Amniotic epithelial cell (primary cell): ENCODE results near the gene PROSER2.
"Not testable (repeated sequence)": the region's sequence is repeated elsewhere in the genome, so short reads cannot be mapped to it uniquely, and the experiment has no call there.

Experiments
- DNase-seq: peaks from one replicate; pipeline ENCODE4 v3.0.0-alpha.2; 2010; ENCODE audit warnings: low read depth

PROSER2 gene

GRCh38 chr10:11886138-11886474 lies 63.0 kb downstream of the PROSER2 start:
- DNase-seq = no peak

GRCh38 chr10:11886851-11887250 lies 63.7 kb downstream of the PROSER2 start:
- DNase-seq = no peak

DNA sequence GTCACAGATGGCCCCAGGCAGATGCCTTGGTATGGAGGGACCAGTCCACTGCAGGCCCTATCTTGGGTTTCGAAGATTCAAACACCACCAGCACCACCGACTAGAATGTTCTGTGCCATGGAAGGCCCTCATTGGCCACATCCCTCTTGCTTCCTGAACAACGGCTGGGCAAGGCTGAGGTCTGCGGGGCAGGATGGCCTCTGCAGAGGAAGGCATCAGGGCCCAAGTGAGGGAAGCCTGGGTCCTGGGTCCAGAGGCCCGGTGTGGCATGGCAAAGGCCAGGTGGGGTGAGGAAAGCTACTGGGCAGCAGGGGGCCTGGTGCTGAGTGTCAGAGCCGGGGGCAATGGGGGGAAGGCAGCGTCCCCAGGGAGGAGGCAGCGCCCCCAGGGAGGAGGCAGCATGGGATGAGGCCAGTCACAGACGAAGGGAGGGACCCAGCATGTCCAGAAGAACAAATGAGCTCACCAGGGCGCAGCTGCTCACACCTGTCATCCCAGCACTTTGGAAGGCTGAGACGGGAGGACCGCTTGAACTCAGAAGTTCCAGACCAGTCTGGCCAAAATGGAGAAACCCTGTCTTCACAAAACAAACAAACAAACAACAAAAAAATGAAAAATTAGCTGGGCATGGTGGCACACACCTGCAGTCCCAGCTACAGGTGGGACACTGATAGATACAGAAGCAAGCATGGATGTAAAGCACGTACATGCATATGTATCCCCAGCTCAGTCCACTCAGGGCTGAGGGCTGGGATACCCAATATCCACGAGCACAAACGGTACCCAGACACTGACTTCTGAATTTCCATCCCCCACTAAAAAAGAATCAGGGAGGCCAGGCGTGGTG lies 64.4 kb downstream of the PROSER2 start:
- DNase-seq = no peak

DNA sequence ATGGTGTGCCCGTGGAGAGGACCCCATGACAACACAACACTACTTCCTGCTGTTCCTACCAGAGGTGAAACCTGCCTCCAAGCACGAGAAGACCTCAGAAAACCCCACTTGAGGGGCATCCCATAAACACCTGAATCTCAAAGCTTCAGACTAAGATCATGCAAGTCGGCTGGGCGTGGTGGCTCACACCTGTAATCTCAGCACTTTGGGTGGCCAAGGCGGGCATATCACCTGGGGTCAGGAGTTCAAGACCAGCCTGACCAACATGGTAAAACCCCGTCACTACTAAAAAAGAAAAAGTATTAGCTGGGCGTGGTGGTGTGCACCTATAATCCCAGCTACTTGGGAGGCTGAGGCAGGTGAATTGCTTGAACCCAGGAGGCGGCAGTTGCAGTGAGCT lies 66.1 kb downstream of the PROSER2 start:
- DNase-seq = not testable (repeated sequence)

DNA sequence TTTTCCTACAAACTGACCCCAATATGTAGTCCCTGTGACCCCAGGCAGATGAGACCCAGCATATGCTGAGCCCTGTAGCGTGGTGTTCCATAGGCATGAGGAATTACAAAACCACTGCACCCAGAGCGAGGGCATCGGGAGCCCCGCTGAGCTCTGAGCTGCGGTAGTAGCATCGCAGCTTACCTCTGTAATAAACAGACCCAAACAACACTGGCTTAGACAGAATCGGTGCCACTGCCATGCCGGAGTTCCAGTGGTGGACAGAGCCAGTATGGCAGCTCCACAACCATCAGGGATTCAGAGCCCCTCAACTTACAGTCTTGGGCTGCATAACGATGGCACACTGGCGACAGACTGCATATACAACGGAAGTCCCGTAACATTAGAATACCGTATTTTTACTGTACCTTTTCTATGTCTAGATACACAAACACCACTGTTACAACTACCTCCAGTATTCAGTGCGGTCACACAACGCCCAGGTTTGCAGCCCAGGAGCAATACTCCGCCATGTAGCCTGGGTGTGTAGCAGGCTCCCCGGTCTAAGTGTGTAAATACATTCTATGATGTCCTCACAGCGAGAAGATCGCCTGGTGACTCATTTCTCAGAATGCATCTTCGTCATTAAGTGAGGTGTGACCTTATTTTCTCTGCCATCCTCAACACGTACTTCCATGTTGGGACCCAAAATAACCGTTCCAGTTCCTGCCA lies 68.8 kb downstream of the PROSER2 start:
- DNase-seq = no peak

DNA sequence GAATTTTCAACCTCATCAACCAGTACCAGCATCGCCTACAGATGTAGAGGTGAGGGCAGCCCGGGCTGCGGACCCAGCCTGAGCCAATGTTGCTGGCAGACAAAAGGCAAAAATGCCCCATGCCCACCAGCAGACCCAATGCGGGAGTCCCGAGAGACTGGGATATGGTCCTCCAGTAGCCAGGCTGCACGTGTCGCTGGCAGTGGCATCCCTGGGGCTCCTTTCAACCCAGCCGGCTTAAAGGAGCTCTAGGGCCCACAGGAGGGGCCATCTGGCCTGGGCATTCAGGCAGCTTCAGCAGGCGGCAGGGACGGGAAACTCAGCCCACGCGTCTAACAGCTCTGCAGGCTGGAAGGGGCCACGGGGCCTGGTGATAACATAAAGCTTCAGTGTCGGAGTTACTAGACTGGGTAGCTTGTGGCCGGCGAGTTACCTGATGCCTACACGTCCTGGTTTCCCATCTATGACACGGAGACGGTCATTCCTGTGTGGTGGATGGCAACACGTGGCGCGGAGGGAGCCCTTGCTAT lies 70.7 kb downstream of the PROSER2 start:
- DNase-seq = no peak

DNA sequence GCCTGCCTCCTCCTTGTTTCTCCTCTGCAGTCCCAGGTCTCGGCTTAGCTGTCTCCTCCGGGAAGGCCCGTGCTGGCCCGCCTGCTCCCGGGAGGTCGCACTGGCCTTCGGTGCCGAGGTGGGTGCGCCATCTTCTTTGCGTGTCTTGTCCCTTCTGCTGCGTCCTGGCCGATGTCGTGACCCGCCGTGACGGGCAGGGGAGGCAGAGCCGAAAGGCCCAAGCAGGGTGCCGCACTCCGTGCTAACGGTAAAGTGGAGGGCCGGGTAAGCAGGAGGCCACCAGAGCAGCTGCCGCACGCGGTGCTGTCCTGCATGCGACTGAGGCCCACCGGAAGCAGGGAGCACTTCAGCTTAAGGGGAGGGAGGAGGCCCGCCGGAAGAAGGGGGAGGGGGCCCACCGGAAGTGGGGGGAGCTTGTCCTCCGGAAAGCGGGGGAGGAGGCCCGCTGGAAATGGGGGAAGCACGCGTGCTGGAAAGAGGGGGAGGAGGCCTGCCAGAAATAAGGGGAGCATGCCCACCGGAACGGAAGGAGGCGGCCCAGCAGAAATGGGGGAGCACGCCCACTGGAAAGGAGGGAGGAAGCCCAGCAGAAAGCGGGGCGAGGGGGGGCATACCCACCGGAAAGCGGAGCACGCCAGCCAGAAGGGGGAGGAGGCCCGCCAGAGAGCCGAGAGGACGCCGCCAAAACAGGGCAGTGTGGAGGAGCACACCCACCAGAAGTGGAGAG lies 71.4 kb downstream of the PROSER2 start:
- no peak for DNase-seq

DNA sequence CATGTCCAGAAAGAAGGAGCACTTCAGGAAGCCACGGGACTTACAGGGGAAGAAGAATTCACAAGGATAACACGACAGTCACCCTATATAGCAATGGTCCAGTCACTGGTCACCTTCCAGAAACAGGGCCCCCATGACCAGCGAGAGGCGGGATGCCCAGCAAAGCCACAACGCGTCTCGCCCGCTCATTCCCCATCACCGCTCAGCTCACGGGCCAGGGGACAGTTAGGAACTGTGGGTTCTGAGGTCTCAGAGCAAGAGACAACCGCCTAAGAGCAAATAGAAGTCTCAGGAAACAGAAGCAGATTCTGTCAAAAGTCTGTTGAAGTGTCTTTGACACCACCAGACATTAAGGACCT lies 71.9 kb downstream of the PROSER2 start:
- DNase-seq = no peak

DNA sequence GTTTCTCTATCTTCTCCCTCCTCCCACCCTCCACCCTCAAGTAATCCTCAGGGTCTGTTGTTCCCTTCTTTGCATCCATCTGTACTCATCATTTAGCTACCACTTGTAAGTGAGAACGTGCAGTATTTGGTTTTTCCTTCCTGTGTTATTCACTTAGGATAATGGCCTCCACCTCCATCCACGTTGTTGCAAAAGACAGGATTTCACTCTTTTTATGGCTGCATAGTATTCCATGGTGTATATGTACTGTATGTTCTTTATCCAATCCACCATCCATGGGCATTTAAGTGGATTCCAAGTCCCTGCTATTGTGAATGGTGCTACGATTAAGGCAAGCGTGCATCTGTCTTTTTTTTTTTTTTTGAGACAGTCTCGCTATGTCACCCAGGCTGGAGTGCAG lies 72.4 kb downstream of the PROSER2 start:
- DNase-seq = no peak

DNA sequence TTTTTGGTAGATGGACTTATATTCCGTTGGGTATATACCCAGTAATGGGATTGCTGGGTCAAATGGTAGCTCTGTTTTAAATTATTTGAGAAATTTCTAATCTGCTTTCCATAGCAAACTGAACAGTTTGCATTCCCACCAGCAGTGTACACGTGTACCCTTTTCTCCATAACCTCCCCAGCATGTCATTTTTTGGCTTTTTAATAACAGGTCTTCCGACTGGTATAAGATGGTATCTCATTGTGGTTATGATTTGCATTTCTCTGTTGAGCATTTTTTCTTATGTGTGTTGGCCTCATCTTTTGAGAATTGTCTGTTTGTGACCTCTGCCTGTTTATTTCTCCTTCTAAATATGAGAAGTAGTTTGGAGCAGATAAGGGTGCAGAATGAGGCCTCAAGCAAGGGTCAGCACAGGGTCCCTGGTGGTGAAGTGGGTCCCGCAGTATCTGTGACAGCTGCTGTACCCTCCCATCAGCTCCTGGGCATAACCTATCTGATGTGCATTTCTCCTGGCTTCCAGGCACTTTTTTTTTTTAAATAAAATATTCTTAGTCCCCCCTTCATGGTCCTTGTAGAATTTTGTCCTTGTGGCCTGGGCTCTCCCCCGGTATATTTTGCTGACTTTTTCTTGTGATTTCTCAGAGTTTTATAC lies 73.5 kb downstream of the PROSER2 start:
- no peak for DNase-seq

DNA sequence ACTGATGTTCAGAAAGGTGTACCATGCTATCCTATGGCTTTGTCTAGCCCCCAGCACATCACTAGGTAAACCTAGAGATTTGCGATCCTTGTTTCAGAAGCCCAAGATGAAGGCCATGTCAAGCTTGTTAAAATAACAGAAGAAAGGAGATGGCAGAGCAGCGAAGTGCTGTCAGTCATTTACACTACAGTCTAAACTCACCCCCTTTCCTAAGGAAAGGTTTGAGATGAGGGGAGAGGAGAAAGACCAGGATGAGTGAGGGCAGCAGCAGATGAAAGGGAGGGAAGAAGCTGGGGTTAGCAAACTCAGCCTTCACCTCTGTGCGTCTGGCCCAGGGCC lies 74.8 kb downstream of the PROSER2 start:
- no peak for DNase-seq

DNA sequence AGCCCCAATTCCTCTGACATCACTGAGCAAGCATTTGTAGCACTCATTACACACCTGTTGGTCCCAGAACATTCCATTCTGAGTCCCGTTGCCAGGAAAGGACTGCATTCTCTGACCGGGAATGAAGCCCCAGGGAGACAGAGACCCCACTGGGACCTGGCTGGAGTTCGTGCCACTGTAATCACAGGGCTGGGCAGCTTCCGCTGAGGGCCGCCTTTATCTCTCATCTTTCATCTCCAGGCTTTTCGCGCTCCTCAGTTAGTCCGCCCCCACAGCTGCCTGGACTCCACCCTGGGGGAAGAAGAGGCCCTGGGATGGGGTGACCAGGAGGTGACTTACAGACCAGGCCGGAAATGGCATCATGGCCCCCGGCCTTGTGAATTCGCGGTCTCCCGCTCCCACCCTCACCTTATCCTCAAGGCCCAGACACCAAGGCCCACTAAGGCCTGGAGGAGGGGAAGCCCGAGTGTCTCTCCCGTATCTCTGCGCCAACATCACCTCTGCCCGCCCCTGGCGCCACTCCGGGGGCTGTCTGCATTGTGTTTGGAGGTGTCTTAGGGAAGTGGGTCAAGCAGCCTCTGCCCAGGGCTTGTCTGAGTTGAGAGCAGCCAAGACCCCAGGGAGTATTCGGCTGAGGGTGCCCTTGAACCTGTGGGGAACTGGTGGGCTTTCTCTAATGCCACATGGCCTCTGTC lies 75.4 kb downstream of the PROSER2 start:
- DNase-seq = peak; percentile 11

- no peak for DNase-seq
Measured at GRCh38 chr10:11899067-11899876, 76.1 kb downstream of the PROSER2 start.

DNA sequence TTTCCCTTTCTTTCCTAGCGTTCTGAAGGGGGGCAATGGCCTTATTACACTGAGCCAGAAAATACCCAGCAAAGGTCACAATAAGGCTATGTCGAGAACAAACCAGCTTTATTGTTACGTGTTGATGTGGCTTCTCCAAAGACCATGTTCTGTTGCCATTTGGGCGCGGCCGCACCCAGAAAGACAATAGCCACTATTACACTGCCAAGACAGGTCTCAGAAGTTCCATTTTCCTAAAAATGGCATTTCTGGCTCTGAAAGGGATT lies 77.8 kb downstream of the PROSER2 start:
- DNase-seq = no peak

DNA sequence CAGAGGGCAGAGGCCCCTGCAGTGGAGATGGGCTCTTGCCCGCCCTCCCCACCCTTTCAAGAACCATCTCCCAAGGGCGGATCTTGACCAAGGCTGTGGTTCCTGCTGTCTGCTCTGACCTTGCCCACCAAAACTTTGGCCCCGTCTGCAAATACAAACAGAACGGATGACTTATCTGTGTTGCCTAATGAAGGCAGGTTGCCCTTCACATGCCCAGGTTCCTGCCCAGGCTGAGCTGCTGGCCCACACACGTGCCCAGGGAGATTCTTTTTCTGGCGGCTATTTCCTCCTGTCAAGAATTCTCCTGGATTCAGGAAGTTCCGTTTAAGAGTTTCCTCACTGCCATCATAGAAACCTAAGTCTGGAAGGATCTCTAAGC lies 78.3 kb downstream of the PROSER2 start:
- DNase-seq = peak; percentile 27

DNA sequence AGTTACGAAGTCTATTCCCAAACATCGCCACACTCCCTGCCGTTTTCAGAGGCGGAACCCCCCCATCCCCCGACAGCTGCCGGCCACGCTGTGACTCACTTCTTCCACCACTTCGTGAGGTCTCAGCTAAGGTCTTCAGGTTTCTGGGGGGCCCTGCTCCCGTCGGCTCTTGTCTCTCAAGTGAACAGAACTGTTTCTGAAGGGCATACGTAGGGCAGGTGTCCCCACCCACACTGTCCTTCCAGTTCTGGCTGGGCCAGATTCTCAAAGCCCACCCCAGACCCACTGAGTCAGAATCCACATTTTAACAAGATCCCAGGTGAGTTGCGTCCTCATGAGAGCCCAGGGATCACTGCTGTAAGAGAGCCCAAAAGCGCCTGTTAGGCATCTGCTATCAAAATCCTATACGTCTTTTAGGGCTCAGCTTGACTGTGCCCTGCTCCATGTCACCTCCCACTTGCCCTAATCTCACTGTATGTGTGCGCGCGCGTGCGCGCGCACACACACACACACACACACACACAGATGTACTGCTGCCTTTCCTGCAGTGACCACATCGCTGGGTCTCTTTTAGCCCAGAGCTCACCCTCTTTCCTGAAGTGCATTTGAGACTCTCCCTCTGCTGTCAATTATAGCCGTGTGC lies 78.8 kb downstream of the PROSER2 start:
- no peak for DNase-seq

DNA sequence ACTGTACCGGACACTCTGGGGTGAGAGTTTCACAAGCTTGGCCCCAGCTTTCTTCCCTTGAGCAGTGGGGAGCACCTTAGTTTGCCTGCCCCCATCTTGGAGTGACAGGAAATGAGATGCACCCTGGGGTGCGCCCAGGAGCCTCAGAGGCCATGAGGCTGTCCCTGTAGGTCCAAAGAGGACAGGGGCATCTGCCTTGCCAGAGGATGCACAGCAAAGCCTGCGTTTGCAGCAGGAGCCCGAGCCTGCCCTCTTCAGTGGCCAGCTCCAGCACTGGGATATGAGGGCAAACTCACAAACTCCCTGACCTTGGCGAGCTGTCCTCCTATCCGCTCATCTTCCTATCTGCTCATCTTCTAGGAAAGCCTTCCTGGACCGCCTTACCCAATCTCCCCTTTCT lies 79.5 kb downstream of the PROSER2 start:
- no peak for DNase-seq

GRCh38 chr10:11906714-11907113 lies 83.6 kb downstream of the PROSER2 start:
- DNase-seq = no peak

DNA sequence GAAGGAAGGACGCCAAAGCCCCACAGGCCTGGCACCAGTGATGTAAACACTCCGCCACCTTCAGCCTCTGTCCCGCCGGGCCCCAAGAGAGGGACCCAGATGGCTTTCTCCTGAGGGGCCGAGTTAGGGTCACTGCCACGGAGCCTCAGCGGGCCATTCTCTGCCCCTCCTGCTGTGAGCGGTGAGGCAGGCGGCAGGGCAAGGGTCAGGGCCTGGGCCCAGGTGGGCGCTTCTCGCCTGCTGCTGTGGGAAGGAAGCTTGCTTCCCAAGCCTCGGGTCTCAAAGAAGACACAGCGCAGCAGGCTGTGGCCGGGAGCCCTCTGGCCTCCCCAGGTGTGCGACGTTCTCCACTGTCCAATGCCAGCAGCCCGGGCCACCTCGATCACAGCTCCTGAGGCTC lies 84.8 kb downstream of the PROSER2 start:
- DNase-seq = no peak

- DNase-seq = no peak
Measured at GRCh38 chr10:11908536-11908935, 85.4 kb downstream of the PROSER2 start.

DNA sequence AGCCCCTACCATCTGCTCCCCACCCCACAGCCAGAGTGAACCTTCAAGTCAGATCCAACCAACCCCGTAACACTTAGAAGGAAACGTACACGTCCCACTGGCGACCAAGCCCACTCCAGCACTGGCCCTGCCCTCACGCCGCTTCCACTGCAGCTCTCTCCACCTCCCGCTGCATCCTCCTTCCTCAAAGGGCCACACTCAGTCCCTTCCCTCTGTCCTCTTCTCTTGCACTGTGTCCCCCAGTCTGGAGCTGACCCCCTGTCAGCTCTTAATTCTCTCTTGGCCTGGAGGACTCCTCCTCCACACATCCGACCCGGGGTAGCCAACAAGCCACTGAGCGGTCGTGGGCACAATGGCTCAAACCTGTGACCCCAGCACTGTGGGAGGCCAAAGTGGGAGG lies 85.8 kb downstream of the PROSER2 start:
- DNase-seq = no peak
